IMR-90 (cell line): ENCODE results near the gene SFT2D2. TPM values are rescaled to one million over a fixed set of nuclear protein-coding genes. Genes with fewer than 3 reads are reported as not detected.

ENCODE experiments used
- ATAC-seq: fragments of 200-7000 bp; cut with Tn5 transposase; 2 replicates; pipeline ENCODE4 v1.9.1; 2020; ENCODE audit warnings: low read depth, mild to moderate bottlenecking, moderate library complexity
- BruUV-seq: library from RNA; stranded (reverse); fragments of 400-500 nt; replicated peaks from 2 replicates; lab custom pipeline; 2021; lab: Mats Ljungman, UMichigan
- CTCF ChIA-PET: fragments of 300-600 bp; formaldehyde crosslinking; extraction: SDS; loops from one replicate; lab custom pipeline; 2021; ENCODE audit warnings: antibody characterized with exemption; lab: Yijun Ruan, JAX
- POLR2A ChIA-PET: fragments of 300-600 bp; sonication (Branson Sonifier 250); formaldehyde crosslinking; loops from one replicate; lab custom pipeline; 2022; ENCODE audit warnings: antibody characterized with exemption; ENCODE audit not compliant: unreplicated experiment; lab: Charles Lee
- DNase-seq: peaks from one replicate; pipeline ENCODE4 v3.0.0; 2013
- H2AFZ ChIP-seq: replicated peaks from 2 replicates; pipeline ENCODE3; 2013; ENCODE audit warnings: low read length, mild to moderate bottlenecking; ENCODE audit not compliant: poor library complexity
- H2AK5ac ChIP-seq: 2 replicates; pipeline ENCODE4 v1.6.1; 2013; ENCODE audit warnings: low read depth, low read length, inconsistent platforms
- H2AK9ac ChIP-seq: replicated peaks from 2 replicates; pipeline ENCODE3; 2013; ENCODE audit warnings: mild to moderate bottlenecking, low read depth, low read length, moderate library complexity; ENCODE audit not compliant: poor library complexity
- H2BK120ac ChIP-seq: 2 replicates; pipeline ENCODE4 v1.6.1; 2013; ENCODE audit warnings: low read depth, low read length, inconsistent platforms
- H2BK15ac ChIP-seq: 3 replicates; pipeline ENCODE4 v1.6.1; 2013; ENCODE audit warnings: low read depth, low read length, inconsistent platforms
- H2BK20ac ChIP-seq: 2 replicates; pipeline ENCODE4 v1.6.1; 2013; ENCODE audit warnings: low read depth, mild to moderate bottlenecking, inconsistent platforms, low read length, moderate library complexity
- H2BK5ac ChIP-seq: 2 replicates; pipeline ENCODE4 v1.6.1; 2013; ENCODE audit warnings: mild to moderate bottlenecking, low read depth, low read length, inconsistent platforms; ENCODE audit not compliant: poor library complexity, severe bottlenecking
- H3K14ac ChIP-seq: replicated peaks from 2 replicates; pipeline ENCODE4 v1.6.1; 2013; ENCODE audit warnings: low read depth, low read length, inconsistent platforms
- H3K18ac ChIP-seq: 2 replicates; pipeline ENCODE4 v1.6.1; 2013; ENCODE audit warnings: low read depth, low read length, control low read depth
- H3K23ac ChIP-seq: 2 replicates; pipeline ENCODE4 v1.6.1; 2013; ENCODE audit warnings: low read depth, low read length, inconsistent platforms
- H3K27ac ChIP-seq: 2 replicates; pipeline ENCODE4 v1.5.1; 2013; ENCODE audit warnings: mild to moderate bottlenecking, control low read depth, low read length; ENCODE audit not compliant: insufficient read depth
- H3K27me3 ChIP-seq: 2 replicates; pipeline ENCODE4 v1.6.1; 2013; ENCODE audit warnings: low read length; ENCODE audit not compliant: control insufficient read depth, insufficient read depth
- H3K36me3 ChIP-seq: 2 replicates; pipeline ENCODE4 v1.6.1; 2013; ENCODE audit warnings: low read length, mixed read lengths; ENCODE audit not compliant: control insufficient read depth, insufficient read depth
- H3K4ac ChIP-seq: 2 replicates; pipeline ENCODE4 v1.6.1; 2013; ENCODE audit warnings: low read depth, low read length, inconsistent platforms
- H3K4me1 ChIP-seq: 2 replicates; pipeline ENCODE4 v1.6.1; 2013; ENCODE audit warnings: low read length, mixed read lengths; ENCODE audit not compliant: control insufficient read depth, insufficient read depth
- H3K4me2 ChIP-seq: 2 replicates; pipeline ENCODE4 v1.6.1; 2013; ENCODE audit warnings: low read depth, mild to moderate bottlenecking, control low read depth, low read length, moderate library complexity
- H3K4me3 ChIP-seq: 2 replicates; pipeline ENCODE4 v1.5.1; 2013; ENCODE audit warnings: low read depth, mild to moderate bottlenecking, control low read depth, low read length, moderate library complexity; ENCODE audit not compliant: insufficient read depth
- H3K56ac ChIP-seq: 2 replicates; pipeline ENCODE4 v1.6.1; 2013; ENCODE audit warnings: low read length, inconsistent platforms; ENCODE audit not compliant: insufficient read depth; ENCODE audit errors: extremely low read depth
- H3K79me1 ChIP-seq, 2 experiments: 2 replicates each; pipeline ENCODE4 v1.6.1; 2013; ENCODE audit warnings: low read length in 2 of 2, inconsistent platforms in 1 of 2, low read depth in 1 of 2
- H3K9ac ChIP-seq: 2 replicates; pipeline ENCODE4 v1.6.1; 2013; ENCODE audit warnings: low read depth, low read length, control low read depth
- H3K9me1 ChIP-seq: 2 replicates; pipeline ENCODE4 v1.6.1; 2013; ENCODE audit warnings: low read length, inconsistent platforms; ENCODE audit not compliant: insufficient read depth
- H3K9me3 ChIP-seq: 2 replicates; pipeline ENCODE4 v1.6.1; 2013; ENCODE audit warnings: low read length; ENCODE audit not compliant: control insufficient read depth, insufficient read depth
- H4K20me1 ChIP-seq: 2 replicates; pipeline ENCODE4 v1.6.1; 2013; ENCODE audit warnings: low read length, inconsistent platforms; ENCODE audit not compliant: insufficient read depth
- H4K5ac ChIP-seq: 2 replicates; pipeline ENCODE4 v1.6.1; 2013; ENCODE audit warnings: mild to moderate bottlenecking, low read depth, low read length, control low read depth
- H4K8ac ChIP-seq, 2 experiments: 2 replicates each; pipeline ENCODE4 v1.6.1; 2013; ENCODE audit warnings: low read depth in 2 of 2, low read length in 2 of 2, control low read depth in 1 of 2, inconsistent platforms in 1 of 2
- H4K91ac ChIP-seq: 2 replicates; pipeline ENCODE4 v1.6.1; 2013; ENCODE audit warnings: low read depth, low read length, inconsistent platforms; ENCODE audit not compliant: insufficient read depth
- BHLHE40 ChIP-seq: fragments of 150-350 bp; IDR thresholded peaks from 2 replicates; pipeline ENCODE4 v1.6.1; 2016; ENCODE audit warnings: mild to moderate bottlenecking, low read depth, low read length
- FOS ChIP-seq: fragments of 150-350 bp; IDR thresholded peaks from 2 replicates; pipeline ENCODE4 v1.6.1; 2016; ENCODE audit warnings: low read depth, low read length
- MAZ ChIP-seq: IDR thresholded peaks from 2 replicates; pipeline ENCODE4 v1.6.1; 2012; ENCODE audit warnings: low read depth, mild to moderate bottlenecking, low read length, improper control_type of control experiment, moderate library complexity, borderline replicate concordance
- POLR2A ChIP-seq: IDR thresholded peaks from 2 replicates; pipeline ENCODE4 v1.6.1; 2012; ENCODE audit warnings: mild to moderate bottlenecking, low read depth, low read length
- RAD21 ChIP-seq: IDR thresholded peaks from 2 replicates; pipeline ENCODE4 v1.6.1; 2012; ENCODE audit warnings: low read length, improper control_type of control experiment
- RCOR1 ChIP-seq: IDR thresholded peaks from 2 replicates; pipeline ENCODE4 v1.6.1; 2012; ENCODE audit warnings: mild to moderate bottlenecking, low read length, improper control_type of control experiment; ENCODE audit not compliant: insufficient replicate concordance
- RFX5 ChIP-seq: IDR thresholded peaks from 2 replicates; pipeline ENCODE4 v1.8.0; 2012; ENCODE audit warnings: low read depth, mild to moderate bottlenecking, low read length, moderate library complexity
- SMC3 ChIP-seq: fragments of 150-350 bp; IDR thresholded peaks from 2 replicates; pipeline ENCODE4 v1.6.1; 2016; ENCODE audit warnings: low read depth, mild to moderate bottlenecking, antibody characterized with exemption, low read length, moderate library complexity
- WGBS, 2 experiments: methylation state at CpG; one replicate each; pipeline versions ENCODE4 v1.1.5 to v1.1.7; 2013; ENCODE audit warnings: missing lambda C conversion rate in 2 of 2; ENCODE audit not compliant: insufficient read length in 1 of 2; ENCODE audit errors: extremely low coverage in 2 of 2; 5-methylcytosine and 5-hydroxymethylcytosine counted together
- dilution Hi-C: fragments of 300-500 bp; cut with HindIII; formaldehyde crosslinking; loops from one replicate; pipeline ENCODE4 v1.14.3; 2018; ENCODE audit warnings: low sequenced_read_pairs; ENCODE audit not compliant: unreplicated experiment
- in situ Hi-C: fragments of 300-500 bp; cut with MboI; formaldehyde crosslinking; loops from 3 replicates; pipeline ENCODE4 v1.14.3; 2019; ENCODE audit warnings: low sequenced_read_pairs, inconsistent platforms, mixed read lengths
- intact Hi-C: fragments of 100-400 bp; cut with micrococcal nuclease; formaldehyde crosslinking; loops from 2 replicates; pipeline ENCODE4 v1.10.0; 2022
- polyA plus RNA-seq, 3 experiments: library from polyadenylated mRNA; depleted of rRNA; stranded (reverse); fragments of >200 nt; gene quantifications; 2 replicates each; pipeline ENCODE4 v1.2.3, GENCODE V29; 2012; ENCODE audit warnings: low replicate concordance in 1 of 3
- total RNA-seq: library from RNA; depleted of rRNA; stranded (reverse); fragments of >200 nt; gene quantifications from 2 replicates; pipeline ENCODE4 v1.2.3, GENCODE V29; 2012

Gene SFT2D2
- total and polyA plus RNA-seq, 2 of the 4 experiments (the other 2 are of a cell fraction): 11.1 to 37.6 TPM

- no peak overlapping the region for H2BK15ac ChIP-seq
- no peak overlapping the region for H2AK5ac ChIP-seq
- DNase-seq (peak; percentile 65), ATAC-seq (peak; percentile 79)
- H3K56ac ChIP-seq: no peak overlapping the region
- CTCF ChIA-PET: interaction anchor here (2.3 kb wide), 1 partner anchor 82 kb away, joined by 6 read pairs; no protein-coding TSS in a partner anchor
- no peak overlapping the region for H4K8ac ChIP-seq
- dilution Hi-C loops (no loop called here), in situ Hi-C loops (no loop called here), intact Hi-C loops (no loop called here)
- no peaks in the 10 kb centered on the region for H4K20me1 ChIP-seq
- no peak overlapping the region for H4K91ac ChIP-seq
- H3K79me1 ChIP-seq: peaks cover 3 to 11% of the 10 kb centered on the region in 2 experiments; a peak in 2 of 4 replicates
- no peak for TF ChIP-seq RCOR1
- no peak for TF ChIP-seq POLR2A
- TF ChIP-seq MAZ: no peak
- TF ChIP-seq BHLHE40: no peak
- no peak for TF ChIP-seq FOS
- TF ChIP-seq SMC3: no peak
- TF ChIP-seq RAD21: no peak
- TF ChIP-seq RFX5: no peak
- H3K23ac ChIP-seq: no peak overlapping the region
- H3K9ac ChIP-seq: no peak overlapping the region
- no peak overlapping the region for H3K27ac ChIP-seq
- no peaks in the 10 kb centered on the region for H3K27me3 ChIP-seq
- no peak overlapping the region for H2BK20ac ChIP-seq
- no peak overlapping the region for H3K4ac ChIP-seq
- H3K4me3 ChIP-seq: no peak overlapping the region
- no peak overlapping the region for H3K18ac ChIP-seq
- no peak overlapping the region for H2AFZ ChIP-seq
- BruUV-seq: no TSS peak
- H3K9me3 ChIP-seq: no peaks in the 10 kb centered on the region
- peak overlapping the region; percentile 31; the same call in 1 of the 2 replicates for H3K14ac ChIP-seq
- peaks cover 10% of the 10 kb centered on the region for H3K9me1 ChIP-seq
- WGBS, 2 experiments: 86% methylated on average over 1 of the region's 2 CpGs; no CpG with 5 or more reads in 1 of the 2 experiments
- POLR2A ChIA-PET: no interaction called here
- no peak overlapping the region for H2BK120ac ChIP-seq
- H3K36me3 ChIP-seq: no peaks in the 10 kb centered on the region
- peaks cover 3% of the 10 kb centered on the region for H3K4me1 ChIP-seq
- H4K5ac ChIP-seq: no peak overlapping the region
- H2BK5ac ChIP-seq: no peak overlapping the region
- H2AK9ac ChIP-seq: no peak overlapping the region
- no peak overlapping the region; the same call in 1 of the 2 replicates for H3K4me2 ChIP-seq
Observed at GRCh38 chr1:168261390-168261789, 35.6 kb downstream of the SFT2D2 start.
